ENCODE measurements around the gene ARMC12.

GRCh38 chr6:35737413-35738211, 780 bp downstream of the ARMC12 start:
- no peak for TF ChIP-seq POLR2A (IDR thresholded peaks at IDR 0.05)
- peak; percentile 74 to 92 (median 87) for TF ChIP-seq CTCF (IDR thresholded peaks at IDR 0.05)

Measured in heart left ventricle (tissue), 13 donors.